Gastroesophageal sphincter (tissue), 4 donors: ENCODE results near the gene GPANK1. TPM values are rescaled to one million over a fixed set of nuclear protein-coding genes. Genes with fewer than 3 reads are reported as not detected.

Experiments used
- ATAC-seq: fragments of 150-250 bp; one replicate; pipeline ENCODE4 v1.9.1; 2016; ENCODE audit warnings: mild to moderate bottlenecking, moderate library complexity
- H3K27ac ChIP-seq, 4 donors: fragments of 200-600 bp; sonication (generic) in 3 of 4; 1 replicate in 3 of 4; 2 replicates in 1 of 4; pipeline ENCODE4 v1.5.1; 2016 to 2019
- H3K27me3 ChIP-seq: fragments of 200-600 bp; sonication (generic); one replicate; pipeline ENCODE4 v1.5.1; 2019
- H3K36me3 ChIP-seq, 2 donors: fragments of 200-600 bp; sonication (generic); one replicate each; pipeline ENCODE4 v1.5.1; 2019; ENCODE audit warnings: control low read depth in 1 of 2
- H3K4me1 ChIP-seq, 3 donors: fragments of 200-600 bp; sonication (generic); 1 replicate in 2 of 3; 2 replicates in 1 of 3; pipeline ENCODE4 v1.5.1; 2016 to 2019; ENCODE audit warnings: control low read depth in 2 of 3
- H3K4me3 ChIP-seq, 2 donors: fragments of 200-600 bp; sonication (generic); one replicate each; pipeline ENCODE4 v1.5.1; 2019; ENCODE audit warnings: mild to moderate bottlenecking in 1 of 2, moderate library complexity in 1 of 2
- H3K9me3 ChIP-seq, 3 donors: fragments of 200-600 bp; sonication (generic); one replicate each; pipeline ENCODE4 v1.5.1; 2017 to 2019; ENCODE audit warnings: control low read depth in 2 of 3
- EP300 ChIP-seq: sonication (generic); formaldehyde crosslinking; IDR thresholded peaks from one replicate; pipeline ENCODE4 v1.6.1; 2017; ENCODE audit warnings: antibody characterized with exemption, mild to moderate bottlenecking
- POLR2A ChIP-seq, 2 donors: fragments of 450-650 bp; IDR thresholded peaks; one replicate each; pipeline ENCODE4 v1.6.1; 2017; ENCODE audit warnings: antibody characterized with exemption in 2 of 2, mild to moderate bottlenecking in 2 of 2, moderate library complexity in 1 of 2
- POLR2AphosphoS5 ChIP-seq: sonication (generic); formaldehyde crosslinking; IDR thresholded peaks from one replicate; pipeline ENCODE4 v1.6.1; 2017; ENCODE audit warnings: antibody characterized with exemption
- WGBS, 2 donors: methylation state at CpG; one replicate each; pipeline ENCODE4 v1.1.5; 2018; ENCODE audit warnings: low coverage in 1 of 2; 5-methylcytosine and 5-hydroxymethylcytosine counted together
- total RNA-seq, 4 donors: library from RNA; depleted of rRNA; stranded (reverse); fragments of >200 nt; gene quantifications; one replicate each; pipeline ENCODE4 v1.1.0, GENCODE V29; 2016
- TF ChIP-seq, protein P1 (sequence below), 4 experiments: fragments of 200-600 bp in 2 of 4; fragments of 450-650 bp in 2 of 4; sonication (generic) in 1 of 4; IDR thresholded peaks; one replicate each; pipeline ENCODE4 v1.5.1; 2017 to 2019; ENCODE audit warnings: antibody characterized with exemption in 4 of 4, mild to moderate bottlenecking in 2 of 4, moderate library complexity in 2 of 4

The GPANK1 gene
- total RNA-seq, 4 donors from 2014 or later: 17.1 to 22.3 (median 17.9) TPM

DNA sequence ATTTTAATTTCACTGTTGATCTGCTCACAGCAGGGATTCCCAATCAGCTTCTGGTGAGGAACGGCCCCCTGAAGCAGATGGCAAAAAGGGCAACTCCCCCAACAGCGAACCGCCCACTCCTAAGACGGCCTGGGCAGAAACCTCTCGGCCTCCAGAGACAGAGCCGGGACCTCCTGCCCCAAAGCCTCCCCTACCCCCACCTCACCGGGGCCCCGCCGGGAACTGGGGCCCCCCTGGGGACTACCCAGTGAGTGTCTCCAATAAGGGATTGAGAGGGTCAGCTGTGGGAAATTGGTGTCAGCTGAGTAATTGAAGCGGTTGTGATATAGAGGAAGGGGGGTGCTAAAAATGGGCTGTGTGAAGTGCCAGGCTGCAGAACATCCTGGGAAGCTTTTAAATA, 37.8 kb downstream of the GPANK1 start:
- H3K27ac ChIP-seq: no peak overlapping the region
- WGBS, 2 donors: 83 to 100% methylated on average over 1 of the region's 10 CpGs
- H3K4me1 ChIP-seq: peaks cover 0 to 14% (median 4%) of the 10 kb centered on the region in 3 donors

DNA sequence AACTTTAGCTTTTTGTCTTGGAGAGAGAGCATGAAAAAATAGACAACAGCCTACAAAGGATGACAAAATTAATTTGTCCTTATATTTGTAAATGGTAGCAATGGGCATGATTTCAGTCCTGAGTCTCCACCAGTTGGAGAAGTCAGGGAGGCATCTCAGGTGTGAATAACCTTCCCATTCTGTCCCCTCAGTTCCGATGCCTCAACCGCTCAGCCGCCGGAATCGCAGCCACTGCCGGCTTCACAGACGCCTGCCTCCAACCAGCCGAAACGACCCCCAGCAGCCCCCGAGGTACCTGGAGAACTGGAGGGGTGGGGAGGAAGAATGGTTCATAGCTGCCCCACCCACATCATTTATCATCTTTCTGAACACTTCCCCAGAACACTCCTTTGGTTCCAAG, 40.7 kb downstream of the GPANK1 start:
- no peaks in the 10 kb centered on the region for H3K9me3 ChIP-seq
- 83% methylated on average over 9 of the region's 10 CpGs; no CpG with 5 or more reads in 1 of the 2 donors for WGBS, 2 donors
- peaks cover 0 to 65% of the 10 kb centered on the region in 2 donors for H3K36me3 ChIP-seq
- H3K4me3 ChIP-seq: no peak overlapping the region
- TF ChIP-seq POLR2AphosphoS5 (no peak), EP300 (no peak), POLR2A (IDR thresholded peaks at IDR 0.05) (no peak)
- TF ChIP-seq, protein P1, sequence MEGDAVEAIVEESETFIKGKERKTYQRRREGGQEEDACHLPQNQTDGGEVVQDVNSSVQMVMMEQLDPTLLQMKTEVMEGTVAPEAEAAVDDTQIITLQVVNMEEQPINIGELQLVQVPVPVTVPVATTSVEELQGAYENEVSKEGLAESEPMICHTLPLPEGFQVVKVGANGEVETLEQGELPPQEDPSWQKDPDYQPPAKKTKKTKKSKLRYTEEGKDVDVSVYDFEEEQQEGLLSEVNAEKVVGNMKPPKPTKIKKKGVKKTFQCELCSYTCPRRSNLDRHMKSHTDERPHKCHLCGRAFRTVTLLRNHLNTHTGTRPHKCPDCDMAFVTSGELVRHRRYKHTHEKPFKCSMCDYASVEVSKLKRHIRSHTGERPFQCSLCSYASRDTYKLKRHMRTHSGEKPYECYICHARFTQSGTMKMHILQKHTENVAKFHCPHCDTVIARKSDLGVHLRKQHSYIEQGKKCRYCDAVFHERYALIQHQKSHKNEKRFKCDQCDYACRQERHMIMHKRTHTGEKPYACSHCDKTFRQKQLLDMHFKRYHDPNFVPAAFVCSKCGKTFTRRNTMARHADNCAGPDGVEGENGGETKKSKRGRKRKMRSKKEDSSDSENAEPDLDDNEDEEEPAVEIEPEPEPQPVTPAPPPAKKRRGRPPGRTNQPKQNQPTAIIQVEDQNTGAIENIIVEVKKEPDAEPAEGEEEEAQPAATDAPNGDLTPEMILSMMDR (IDR thresholded peaks at IDR 0.05): no peak
- no peaks in the 10 kb centered on the region for H3K27me3 ChIP-seq
- H3K27ac ChIP-seq: no peak overlapping the region
- peaks cover 0 to 25% (median 8%) of the 10 kb centered on the region in 3 donors for H3K4me1 ChIP-seq
- no peak for ATAC-seq

More for the DNA sequence above, 37.8 kb downstream of the GPANK1 start:
- Histone ChIP-seq H3K9me3 (no peaks in the 10 kb centered on the region), H3K4me3 (no peak overlapping the region), H3K36me3 (peaks cover 0 to 94% of the 10 kb centered on the region in 2 donors), H3K27me3 (no peaks in the 10 kb centered on the region)
- no peak for ATAC-seq
- TF ChIP-seq, protein P1 (IDR thresholded peaks at IDR 0.05): no peak
- TF ChIP-seq POLR2A (IDR thresholded peaks at IDR 0.05): no peak
- TF ChIP-seq EP300: no peak
- no peak for TF ChIP-seq POLR2AphosphoS5

DNA sequence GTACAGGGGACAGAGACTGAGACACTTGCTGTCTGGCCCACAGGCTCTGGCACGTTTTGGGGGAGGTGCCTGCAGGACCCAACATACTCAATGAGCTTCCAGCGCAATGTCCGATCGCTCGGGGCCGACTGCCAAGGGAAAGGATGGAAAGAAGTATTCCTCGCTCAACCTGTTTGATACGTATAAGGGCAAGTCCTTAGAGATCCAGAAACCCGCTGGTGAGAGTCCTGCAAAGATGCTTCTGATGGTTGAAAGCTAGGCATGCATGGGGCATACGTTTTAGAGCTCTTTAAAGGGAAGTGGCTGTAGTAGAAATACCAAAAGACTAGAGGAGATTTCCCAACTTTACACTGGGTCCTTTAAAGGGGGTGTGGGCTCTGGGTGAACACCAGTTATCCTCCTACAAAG, 42.1 kb downstream of the GPANK1 start:
- H3K27ac ChIP-seq: peak overlapping the region; percentile 71 to 98 (median 94)
- no peaks in the 10 kb centered on the region for H3K27me3 ChIP-seq
- TF ChIP-seq, protein P1 (IDR thresholded peaks at IDR 0.05): no peak
- TF ChIP-seq POLR2A (IDR thresholded peaks at IDR 0.05) (no peak), EP300 (no peak), POLR2AphosphoS5 (no peak)
- WGBS, 2 donors: 10 to 29% methylated on average over 1 to 2 of the region's 10 CpGs
- H3K4me1 ChIP-seq: peaks cover 0 to 25% (median 8%) of the 10 kb centered on the region in 3 donors
- ATAC-seq: no peak
- H3K36me3 ChIP-seq: peaks cover 0 to 52% of the 10 kb centered on the region in 2 donors
- H3K4me3 ChIP-seq: no peak overlapping the region
- H3K9me3 ChIP-seq: no peaks in the 10 kb centered on the region

DNA sequence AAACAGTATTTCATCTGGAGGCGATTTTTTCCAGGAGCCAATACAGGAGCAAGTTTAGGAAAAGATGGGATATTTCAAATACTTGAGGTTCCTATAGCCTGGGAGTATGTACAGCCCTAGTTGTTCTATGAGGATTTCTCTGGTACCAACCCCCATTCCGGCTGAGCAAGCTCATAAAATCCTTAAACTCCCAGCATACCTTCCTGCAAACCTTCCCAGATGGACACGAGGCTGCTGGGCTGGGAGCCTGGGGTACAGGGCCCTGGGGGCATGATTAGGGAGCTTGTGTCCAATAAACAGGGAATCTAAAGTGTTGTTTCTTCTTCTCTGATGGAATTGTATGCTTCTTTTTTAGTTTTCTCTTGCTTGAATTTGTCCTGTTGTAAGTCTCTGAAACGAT, 42.8 kb downstream of the GPANK1 start:
- ATAC-seq: no peak
- TF ChIP-seq, protein P1 (IDR thresholded peaks at IDR 0.05): no peak
- no peak for TF ChIP-seq POLR2AphosphoS5
- Histone ChIP-seq H3K4me1 (peaks cover 0 to 25% (median 8%) of the 10 kb centered on the region in 3 donors), H3K36me3 (peaks cover 0 to 45% of the 10 kb centered on the region in 2 donors), H3K27me3 (no peaks in the 10 kb centered on the region), H3K9me3 (no peaks in the 10 kb centered on the region), H3K4me3 (peak overlapping the region; percentile 54 to 85), H3K27ac (peak overlapping the region; percentile 71 to 98 (median 94))
- WGBS, 2 donors: 16 to 38% methylated on average over 4 of the region's 4 CpGs

DNA sequence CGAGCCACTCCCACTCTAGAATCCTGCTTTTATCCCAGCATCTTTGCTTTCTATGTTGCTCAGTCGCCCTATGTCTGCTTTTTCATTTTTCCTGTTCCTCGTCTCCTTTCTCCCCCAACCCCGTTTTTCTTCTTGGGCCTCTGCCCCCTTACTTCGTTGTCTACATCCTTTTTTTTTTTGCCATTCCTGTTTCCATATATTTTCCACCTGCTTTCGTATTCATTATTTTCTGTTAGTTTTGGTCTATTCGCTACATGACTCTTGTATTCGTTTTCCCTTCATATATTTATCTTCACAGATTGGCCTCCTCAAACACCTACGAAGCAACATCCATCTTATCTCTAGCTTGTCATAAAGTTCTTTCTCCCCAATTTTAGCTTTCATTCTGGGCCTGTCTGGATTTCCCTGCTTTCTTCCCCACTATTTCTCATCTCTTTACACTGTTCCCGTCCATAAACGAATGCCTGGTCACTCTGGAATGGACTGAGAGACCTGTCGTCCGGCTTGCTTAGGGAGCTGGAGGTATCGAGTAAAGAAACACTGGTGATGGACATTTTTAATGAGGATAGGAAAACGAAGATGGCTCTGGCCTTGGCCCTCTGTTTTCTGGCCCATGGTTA, 43.4 kb downstream of the GPANK1 start:
- H3K9me3 ChIP-seq: no peaks in the 10 kb centered on the region
- H3K4me1 ChIP-seq: peaks cover 0 to 25% (median 8%) of the 10 kb centered on the region in 3 donors
- peaks cover 0 to 39% of the 10 kb centered on the region in 2 donors for H3K36me3 ChIP-seq
- H3K4me3 ChIP-seq: peak overlapping the region; percentile 54 to 85
- H3K27ac ChIP-seq: peak overlapping the region; percentile 71 to 98 (median 94)
- WGBS, 2 donors: 0 to 3% methylated on average over 5 to 15 of the region's 15 CpGs
- no peak for ATAC-seq
- no peaks in the 10 kb centered on the region for H3K27me3 ChIP-seq
- no peak for TF ChIP-seq POLR2AphosphoS5
- TF ChIP-seq POLR2A (IDR thresholded peaks at IDR 0.05): no peak
- TF ChIP-seq, protein P1 (IDR thresholded peaks at IDR 0.05): no peak
- no peak for TF ChIP-seq EP300
